ENCODE measurements around the gene FAM83G. TPM values are rescaled to one million over a fixed set of nuclear protein-coding genes. Genes with fewer than 3 reads are reported as not detected.

FAM83G gene
- total RNA-seq, 2 experiments from 2014 or later = 5.0 to 10.4 TPM

- H3K9me2 ChIP-seq (ENCODE audit: insufficient read depth, low read length) = no peaks in the 10 kb centered on the region
- POLR2A ChIA-PET = no interaction called here
- H3K79me2 ChIP-seq (ENCODE audit: insufficient read depth, low read depth, low read length) = no peaks in the 10 kb centered on the region
- no peaks in the 10 kb centered on the region for H4K20me1 ChIP-seq (ENCODE audit: insufficient read depth, low read length)
- no peak overlapping the region for H3K4me2 ChIP-seq (ENCODE audit: low read length)
- no peaks in the 10 kb centered on the region for H3K9me3 ChIP-seq (ENCODE audit: low read length)
- no peak overlapping the region for H3K4me3 ChIP-seq (ENCODE audit: low read depth, low read length, poor library complexity, severe bottlenecking)
- BruUV-seq (replicated peaks) = no TSS peak
- CTCF ChIA-PET (ENCODE audit: unreplicated experiment) = interaction anchor here (1.1 kb wide), 1 partner anchor 55 kb away, joined by 3 read pairs; no protein-coding TSS in a partner anchor
- H2AFZ ChIP-seq (ENCODE audit: low read length) = no peak overlapping the region
- TF ChIP-seq CTCF (conservative IDR thresholded peaks at IDR 0.05; ENCODE audit: low read length) = no peak
- TF ChIP-seq EZH2phosphoT487 (IDR thresholded peaks at IDR 0.05; ENCODE audit: borderline replicate concordance, low read depth, low read length) = no peak
- H3K4me1 ChIP-seq (ENCODE audit: insufficient read depth, low read length, poor library complexity, severe bottlenecking) = peaks cover 23% of the 10 kb centered on the region
- H3K27ac ChIP-seq (ENCODE audit: low read depth, low read length, poor library complexity, severe bottlenecking) = no peak overlapping the region
- peaks cover 24% of the 10 kb centered on the region for H3K36me3 ChIP-seq (ENCODE audit: insufficient read depth, low read length)
- DNase-seq (ENCODE audit: low spot score) = no peak
- intact Hi-C loops (cut with micrococcal nuclease; ENCODE audit: unreplicated experiment) = no loop called here
Measured at GRCh38 chr17:19016297-19016696, 11.7 kb upstream of the FAM83G start.

- peaks cover 15% of the 10 kb centered on the region for H3K36me3 ChIP-seq (ENCODE audit: insufficient read depth, low read length)
- no peaks in the 10 kb centered on the region for H3K9me3 ChIP-seq (ENCODE audit: low read length)
- POLR2A ChIA-PET = no interaction called here
- no peaks in the 10 kb centered on the region for H3K79me2 ChIP-seq (ENCODE audit: insufficient read depth, low read depth, low read length)
- intact Hi-C loops (cut with micrococcal nuclease; ENCODE audit: unreplicated experiment) = no loop called here
- no peak overlapping the region for H3K4me3 ChIP-seq (ENCODE audit: low read depth, low read length, poor library complexity, severe bottlenecking)
- peaks cover 15% of the 10 kb centered on the region for H3K4me1 ChIP-seq (ENCODE audit: insufficient read depth, low read length, poor library complexity, severe bottlenecking)
- no peaks in the 10 kb centered on the region for H3K9me2 ChIP-seq (ENCODE audit: insufficient read depth, low read length)
- DNase-seq (ENCODE audit: low spot score) = no peak
- H2AFZ ChIP-seq (ENCODE audit: low read length) = no peak overlapping the region
- no peaks in the 10 kb centered on the region for H4K20me1 ChIP-seq (ENCODE audit: insufficient read depth, low read length)
- CTCF ChIA-PET (ENCODE audit: unreplicated experiment) = no interaction called here
- H3K4me2 ChIP-seq (ENCODE audit: low read length) = no peak overlapping the region
- TF ChIP-seq CTCF (conservative IDR thresholded peaks at IDR 0.05; ENCODE audit: low read length) (no peak), EZH2phosphoT487 (IDR thresholded peaks at IDR 0.05; ENCODE audit: borderline replicate concordance, low read depth, low read length) (no peak)
- H3K27ac ChIP-seq (ENCODE audit: low read depth, low read length, poor library complexity, severe bottlenecking) = no peak overlapping the region
- BruUV-seq (replicated peaks) = no TSS peak
Measured at GRCh38 chr17:19015428-19015827, 10.9 kb upstream of the FAM83G start.

- no peaks in the 10 kb centered on the region for H4K20me1 ChIP-seq (ENCODE audit: insufficient read depth, low read length)
- intact Hi-C loops (cut with micrococcal nuclease; ENCODE audit: unreplicated experiment) = no loop called here
- CTCF ChIA-PET (ENCODE audit: unreplicated experiment) = no interaction called here
- no peak for DNase-seq (ENCODE audit: low spot score)
- H3K36me3 ChIP-seq (ENCODE audit: insufficient read depth, low read length) = peaks cover 10% of the 10 kb centered on the region; the same call in 1 of the 2 replicates
- H3K9me3 ChIP-seq (ENCODE audit: low read length) = no peaks in the 10 kb centered on the region
- POLR2A ChIA-PET = no interaction called here
- no peak overlapping the region for H2AFZ ChIP-seq (ENCODE audit: low read length)
- H3K4me1 ChIP-seq (ENCODE audit: insufficient read depth, low read length, poor library complexity, severe bottlenecking) = peaks cover 8% of the 10 kb centered on the region
- BruUV-seq (replicated peaks) = no TSS peak
- no peaks in the 10 kb centered on the region for H3K79me2 ChIP-seq (ENCODE audit: insufficient read depth, low read depth, low read length)
- H3K27ac ChIP-seq (ENCODE audit: low read depth, low read length, poor library complexity, severe bottlenecking) = no peak overlapping the region
- no peak overlapping the region for H3K4me2 ChIP-seq (ENCODE audit: low read length)
- no peak overlapping the region for H3K4me3 ChIP-seq (ENCODE audit: low read depth, low read length, poor library complexity, severe bottlenecking)
- H3K9me2 ChIP-seq (ENCODE audit: insufficient read depth, low read length) = no peaks in the 10 kb centered on the region
- TF ChIP-seq EZH2phosphoT487 (IDR thresholded peaks at IDR 0.05; ENCODE audit: borderline replicate concordance, low read depth, low read length) (no peak), CTCF (conservative IDR thresholded peaks at IDR 0.05; ENCODE audit: low read length) (no peak)
Measured at GRCh38 chr17:19014628-19015215, 10.2 kb upstream of the FAM83G start.
